CD14-positive monocyte (primary cell): Measurements from ENCODE around the gene RING1. TPM values are rescaled to one million over a fixed set of nuclear protein-coding genes. Genes with fewer than 3 reads are reported as not detected.

ENCODE experiments used
- DNase-seq, 3 donors: peaks; one replicate each; pipeline ENCODE4 v3.0.0-alpha.2; 2011 to 2022
- H2AFZ ChIP-seq: 2 replicates; pipeline ENCODE4 v1.6.0; 2012; ENCODE audit warnings: mild to moderate bottlenecking, low read depth, low read length, inconsistent platforms; ENCODE audit not compliant: insufficient read depth, poor library complexity, severe bottlenecking
- H3K27ac ChIP-seq, 2 donors: 1 replicate in 1 of 2; 2 replicates in 1 of 2; pipeline ENCODE4 v1.5.1; 2012 to 2013; ENCODE audit warnings: low read length in 2 of 2, control low read depth in 1 of 2, inconsistent platforms in 1 of 2, low read depth in 1 of 2, mild to moderate bottlenecking in 1 of 2
- H3K27me3 ChIP-seq, 2 donors: one replicate each; pipeline versions ENCODE4 v1.6.0 to v1.6.1; 2011 to 2013; ENCODE audit warnings: low read length in 2 of 2; ENCODE audit not compliant: control insufficient read depth in 2 of 2, insufficient read depth in 2 of 2
- H3K36me3 ChIP-seq, 2 donors: replicated peaks in 1 of 2; 1 replicate in 1 of 2; 2 replicates in 1 of 2; pipeline versions ENCODE4 v1.5.1 to v1.6.1; 2012 to 2013; ENCODE audit warnings: low read length in 2 of 2, control low read depth in 1 of 2, inconsistent platforms in 1 of 2, mild to moderate bottlenecking in 1 of 2; ENCODE audit not compliant: insufficient read depth in 2 of 2, control insufficient read depth in 1 of 2
- H3K4me1 ChIP-seq, 2 donors: 1 replicate in 1 of 2; 2 replicates in 1 of 2; pipeline versions ENCODE4 v1.5.1 to v1.6.1; 2012 to 2013; ENCODE audit warnings: low read length in 2 of 2, control low read depth in 1 of 2, inconsistent platforms in 1 of 2, mild to moderate bottlenecking in 1 of 2, moderate library complexity in 1 of 2; ENCODE audit not compliant: insufficient read depth in 2 of 2, control insufficient read depth in 1 of 2
- H3K4me2 ChIP-seq: replicated peaks from 2 replicates; pipeline ENCODE3; 2012; ENCODE audit warnings: low read length, moderate library complexity, mild to moderate bottlenecking; ENCODE audit not compliant: poor library complexity, severe bottlenecking; ENCODE audit errors: extremely low read depth
- H3K4me3 ChIP-seq, 3 experiments: fragments of 200-600 bp in 1 of 3; sonication (generic) in 1 of 3; replicated peaks in 1 of 3; 1 replicate in 2 of 3; 2 replicates in 1 of 3; pipeline ENCODE4 v1.5.1; 2011 to 2013; ENCODE audit warnings: low read length in 3 of 3, mild to moderate bottlenecking in 3 of 3, control low read depth in 2 of 3, low read depth in 2 of 3, inconsistent platforms in 1 of 3, moderate library complexity in 1 of 3
- H3K79me2 ChIP-seq: 2 replicates; pipeline ENCODE4 v1.6.0; 2012; ENCODE audit warnings: mild to moderate bottlenecking, control low read depth, inconsistent platforms, low read length, moderate library complexity; ENCODE audit not compliant: insufficient read depth
- H3K9ac ChIP-seq: 2 replicates; pipeline ENCODE4 v1.6.0; 2017; ENCODE audit warnings: low read length, mild to moderate bottlenecking; ENCODE audit not compliant: insufficient read depth, poor library complexity, severe bottlenecking
- H3K9me3 ChIP-seq, 2 donors: replicated peaks in 1 of 2; 1 replicate in 1 of 2; 2 replicates in 1 of 2; pipeline versions ENCODE4 v1.5.1 to v1.6.1; 2012 to 2013; ENCODE audit warnings: low read length in 2 of 2, control low read depth in 1 of 2; ENCODE audit not compliant: control insufficient read depth in 1 of 2, insufficient read depth in 1 of 2
- H4K20me1 ChIP-seq: 2 replicates; pipeline ENCODE4 v1.6.0; 2012; ENCODE audit warnings: mild to moderate bottlenecking, low read length, control low read depth, moderate library complexity; ENCODE audit not compliant: insufficient read depth
- H3K27ac Mint-ChIP-seq, 7 donors: one replicate each; pipeline ENCODE4 v1.8.0; 2020; ENCODE audit warnings: mild to moderate bottlenecking in 7 of 7, mixed read lengths in 7 of 7, moderate library complexity in 6 of 7, inconsistent platforms in 2 of 7
- H3K27me3 Mint-ChIP-seq, 3 donors: one replicate each; pipeline ENCODE4 v1.8.0; 2021 to 2022; ENCODE audit warnings: low read depth in 3 of 3, mild to moderate bottlenecking in 3 of 3, mixed read lengths in 3 of 3, moderate library complexity in 3 of 3, inconsistent platforms in 1 of 3
- H3K36me3 Mint-ChIP-seq, 2 donors: one replicate each; pipeline ENCODE4 v1.8.0; 2020; ENCODE audit warnings: mixed read lengths in 2 of 2, inconsistent platforms in 1 of 2, mild to moderate bottlenecking in 1 of 2
- H3K4me1 Mint-ChIP-seq: one replicate; pipeline ENCODE4 v1.8.0; 2020; ENCODE audit warnings: mild to moderate bottlenecking, mixed read lengths
- H3K4me3 Mint-ChIP-seq, 2 donors: one replicate each; pipeline ENCODE4 v1.8.0; 2020; ENCODE audit warnings: mild to moderate bottlenecking in 2 of 2, mixed read lengths in 2 of 2, moderate library complexity in 1 of 2
- H3K9me3 Mint-ChIP-seq, 7 donors: one replicate each; pipeline ENCODE4 v1.8.0; 2020 to 2022; ENCODE audit warnings: mixed read lengths in 7 of 7, mild to moderate bottlenecking in 6 of 7, moderate library complexity in 6 of 7, inconsistent platforms in 2 of 7
- CTCF ChIP-seq: fragments of 200-600 bp; IDR thresholded peaks from one replicate; pipeline ENCODE4 v1.8.0; 2022; ENCODE audit warnings: antibody characterized with exemption, mild to moderate bottlenecking
- WGBS: methylation state at CpG from one replicate; pipeline ENCODE4 v1.1.5; 2013; ENCODE audit warnings: missing lambda C conversion rate; ENCODE audit not compliant: insufficient coverage; 5-methylcytosine and 5-hydroxymethylcytosine counted together
- intact Hi-C, 2 donors: fragments of 100-400 bp; cut with micrococcal nuclease; formaldehyde crosslinking; loops; one replicate each; pipeline versions ENCODE4 v1.15.0 to v1.15.1; 2023
- polyA plus RNA-seq, 3 donors: library from polyadenylated mRNA; depleted of rRNA in 1 of 3; unstranded in 2 of 3; stranded (reverse) in 1 of 3; fragments of 300-500 nt in 2 of 3; fragments of >200 nt in 1 of 3; fragmentation: Illumina TruSeq in 2 of 3; gene quantifications; 1 replicate in 2 of 3; 2 replicates in 1 of 3; pipeline ENCODE4 v1.2.3, GENCODE V29; 2012 to 2021

Gene RING1
- polyA plus RNA-seq, 3 donors = 4.6 to 27.9 (median 5.7) TPM

GRCh38 chr6:33192671-33193602 is 15.4 kb upstream of the RING1 start:
- Mint-ChIP-seq H3K9me3 (peaks cover 0 to 13% (median 3%) of the 10 kb centered on the region in 7 donors), H3K27ac (no peak overlapping the region), H3K36me3 (peaks cover 41 to 42% of the 10 kb centered on the region in 2 donors), H3K27me3 (peaks cover 39 to 48% (median 41%) of the 10 kb centered on the region in 3 donors), H3K4me1 (peaks cover 26% of the 10 kb centered on the region), H3K4me3 (peak overlapping the region; percentile 62 to 87)
- no peak for TF ChIP-seq CTCF
- no peaks in the 10 kb centered on the region for H3K9me3 ChIP-seq
- H3K4me1 ChIP-seq = peaks cover 10 to 12% of the 10 kb centered on the region in 2 donors
- peaks cover 37 to 40% of the 10 kb centered on the region in 2 donors for H3K36me3 ChIP-seq
- peaks cover 23 to 48% of the 10 kb centered on the region in 2 donors for H3K27me3 ChIP-seq
- intact Hi-C loops = loop anchor here in 1 of 2 donors (10.0 kb wide), 1 partner anchor 52 kb away; no protein-coding TSS in a partner anchor
- H3K9ac ChIP-seq = no peak overlapping the region
- H3K27ac ChIP-seq = no peak overlapping the region
- H2AFZ ChIP-seq = no peak overlapping the region
- H3K79me2 ChIP-seq = no peaks in the 10 kb centered on the region
- peak overlapping the region in 1 of 3 experiments; percentile 21 for H3K4me3 ChIP-seq
- H4K20me1 ChIP-seq = peaks cover 46% of the 10 kb centered on the region
- peak overlapping the region; percentile 39 for H3K4me2 ChIP-seq
- no peak for DNase-seq
- WGBS = under 1% methylated on average over 33 of the region's 72 CpGs

- Histone ChIP-seq H3K27ac (no peak overlapping the region), H3K4me2 (peak overlapping the region; percentile 39)
- intact Hi-C loops = loop anchor here in 1 of 2 donors (10.0 kb wide), 1 partner anchor 51 kb away; no protein-coding TSS in a partner anchor
Measured at GRCh38 chr6:33193619-33194018, 14.7 kb upstream of the RING1 start.

More at GRCh38 chr6:33193619-33194018, 14.7 kb upstream of the RING1 start:
- no CpG with 5 or more reads among the region's 6 CpGs for WGBS
- Mint-ChIP-seq H3K36me3 (peaks cover 43 to 48% of the 10 kb centered on the region in 2 donors), H3K27ac (no peak overlapping the region), H3K27me3 (peaks cover 36 to 44% (median 39%) of the 10 kb centered on the region in 3 donors), H3K4me1 (peaks cover 33% of the 10 kb centered on the region), H3K9me3 (peaks cover 0 to 13% (median 3%) of the 10 kb centered on the region in 7 donors), H3K4me3 (peak overlapping the region in 1 of 2 donors; percentile 68)
- Histone ChIP-seq H3K9ac (no peak overlapping the region), H3K79me2 (peaks cover 5% of the 10 kb centered on the region), H4K20me1 (peaks cover 53% of the 10 kb centered on the region), H3K4me1 (peaks cover 12 to 17% of the 10 kb centered on the region in 2 donors), H3K9me3 (no peaks in the 10 kb centered on the region), H2AFZ (no peak overlapping the region), H3K4me3 (no peak overlapping the region), H3K27me3 (peaks cover 23 to 48% of the 10 kb centered on the region in 2 donors), H3K36me3 (peaks cover 37 to 40% of the 10 kb centered on the region in 2 donors)
- DNase-seq = no peak
- no peak for TF ChIP-seq CTCF
